H1 (cell line): ENCODE results near the gene TMEM161A. TPM values are rescaled to one million over a fixed set of nuclear protein-coding genes. Genes with fewer than 3 reads are reported as not detected.

Experiments used
- CTCF ChIA-PET: fragments of 300-600 bp; sonication (Branson Sonifier 250); formaldehyde crosslinking; loops from one replicate; lab custom pipeline; 2021; ENCODE audit not compliant: partially characterized antibody; lab: Charles Lee
- POLR2A ChIA-PET: fragments of 300-600 bp; sonication (Branson Sonifier 250); formaldehyde crosslinking; loops from one replicate; lab custom pipeline; 2021; ENCODE audit warnings: inconsistent platforms; ENCODE audit not compliant: partially characterized antibody; lab: Charles Lee
- DNase-seq, 2 experiments: peaks; one replicate each; pipeline versions ENCODE4 v3.0.0 to v3.0.0-alpha.2; 2010 to 2022; ENCODE audit warnings: low spot score in 2 of 2, low read depth in 1 of 2, mixed read lengths in 1 of 2
- FAIRE-seq: peaks from 2 replicates; lab custom pipeline; 2011; peaks lifted over from hg19 to GRCh38; lab: Jason Lieb, UNC
- H2AFZ ChIP-seq: 2 replicates; pipeline ENCODE4 v1.8.1; 2012; ENCODE audit warnings: low read length, inconsistent platforms
- H2AK5ac ChIP-seq: 2 replicates; pipeline ENCODE4 v1.6.1; 2013; ENCODE audit warnings: low read depth, low read length
- H2BK120ac ChIP-seq: replicated peaks from 2 replicates; pipeline ENCODE3; 2013; ENCODE audit warnings: low read depth, low read length, inconsistent platforms
- H2BK12ac ChIP-seq: 2 replicates; pipeline ENCODE4 v1.6.1; 2013; ENCODE audit warnings: low read depth, low read length
- H2BK15ac ChIP-seq: 2 replicates; pipeline ENCODE4 v1.6.1; 2013; ENCODE audit warnings: low read length
- H2BK20ac ChIP-seq: 2 replicates; pipeline ENCODE4 v1.6.1; 2013; ENCODE audit warnings: low read length
- H2BK5ac ChIP-seq: 2 replicates; pipeline ENCODE4 v1.6.1; 2013; ENCODE audit warnings: low read depth, low read length
- H3K14ac ChIP-seq: 2 replicates; pipeline ENCODE4 v1.6.1; 2013; ENCODE audit warnings: inconsistent platforms; ENCODE audit not compliant: insufficient read length
- H3K18ac ChIP-seq: 2 replicates; pipeline ENCODE4 v1.6.1; 2013; ENCODE audit warnings: low read length; ENCODE audit errors: extremely low read depth
- H3K23ac ChIP-seq: 2 replicates; pipeline ENCODE4 v1.6.1; 2013; ENCODE audit warnings: inconsistent platforms; ENCODE audit not compliant: insufficient read length
- H3K23me2 ChIP-seq: 2 replicates; pipeline ENCODE4 v1.6.1; 2013; ENCODE audit warnings: low read depth, low read length
- H3K27ac ChIP-seq: 2 replicates; pipeline ENCODE4 v1.6.1; 2011; ENCODE audit warnings: low read depth, low read length, inconsistent platforms
- H3K27me3 ChIP-seq, 4 experiments: replicated peaks in 1 of 4; 1 replicate in 1 of 4; 2 replicates in 3 of 4; pipeline versions ENCODE4 v1.6.1 to v1.8.1; 2011 to 2013; ENCODE audit warnings: low read length in 3 of 4, mild to moderate bottlenecking in 3 of 4, inconsistent platforms in 2 of 4, mixed read lengths in 2 of 4, moderate library complexity in 1 of 4; ENCODE audit not compliant: control insufficient read depth in 3 of 4, insufficient read depth in 3 of 4; ENCODE audit errors: extremely low read depth in 1 of 4
- H3K36me3 ChIP-seq, 4 experiments: 2 replicates each; pipeline versions ENCODE4 v1.6.1 to v1.8.1; 2011 to 2013; ENCODE audit warnings: mild to moderate bottlenecking in 4 of 4, low read length in 3 of 4, moderate library complexity in 2 of 4, control low read depth in 1 of 4, inconsistent platforms in 1 of 4; ENCODE audit not compliant: insufficient read depth in 4 of 4, control insufficient read depth in 2 of 4
- H3K4ac ChIP-seq: replicated peaks from 2 replicates; pipeline ENCODE3; 2013; ENCODE audit warnings: low read length, low read depth, mixed read lengths, inconsistent platforms; ENCODE audit not compliant: insufficient read length
- H3K4me1 ChIP-seq, 4 experiments: replicated peaks in 1 of 4; 1 replicate in 1 of 4; 2 replicates in 3 of 4; pipeline versions ENCODE4 v1.6.1 to v1.8.1; 2011 to 2013; ENCODE audit warnings: low read length in 3 of 4, inconsistent platforms in 2 of 4, mixed read lengths in 1 of 4; ENCODE audit not compliant: insufficient read depth in 4 of 4, control insufficient read depth in 3 of 4
- H3K4me2 ChIP-seq, 2 experiments: 2 replicates each; pipeline versions ENCODE4 v1.6.1 to v1.8.1; 2011 to 2013; ENCODE audit warnings: low read depth in 2 of 2, low read length in 2 of 2, control low read depth in 1 of 2, inconsistent platforms in 1 of 2, mild to moderate bottlenecking in 1 of 2; ENCODE audit not compliant: insufficient read depth in 1 of 2
- H3K4me3 ChIP-seq, 4 experiments: fragments of 200-600, 300-600 bp in 1 of 4; sonication (generic), shearing (Covaris generic), sonication (Bioruptor Twin) in 1 of 4; 2 replicates each; pipeline versions ENCODE4 v1.5.1 to v1.8.1; 2011 to 2016; ENCODE audit warnings: low read length in 4 of 4, low read depth in 3 of 4, control low read depth in 2 of 4, inconsistent platforms in 2 of 4, mild to moderate bottlenecking in 2 of 4, mixed read lengths in 1 of 4, moderate library complexity in 1 of 4; ENCODE audit not compliant: insufficient read depth in 2 of 4; ENCODE audit errors: extremely low read depth in 1 of 4
- H3K56ac ChIP-seq: replicated peaks from 2 replicates; pipeline ENCODE3; 2013; ENCODE audit warnings: low read depth, mild to moderate bottlenecking, mixed read lengths, low read length, inconsistent platforms; ENCODE audit not compliant: insufficient read length
- H3K79me1 ChIP-seq: 2 replicates; pipeline ENCODE4 v1.6.1; 2013; ENCODE audit warnings: low read depth, low read length, control low read depth
- H3K79me2 ChIP-seq, 2 experiments: 2 replicates each; pipeline versions ENCODE4 v1.6.1 to v1.8.1; 2012 to 2013; ENCODE audit warnings: low read length in 2 of 2, mild to moderate bottlenecking in 2 of 2, inconsistent platforms in 1 of 2; ENCODE audit not compliant: insufficient read depth in 2 of 2, control insufficient read depth in 1 of 2
- H3K9ac ChIP-seq, 4 experiments: replicated peaks in 1 of 4; 1 replicate in 1 of 4; 2 replicates in 3 of 4; pipeline versions ENCODE4 v1.6.1 to v1.8.1; 2011 to 2013; ENCODE audit warnings: low read depth in 3 of 4, low read length in 3 of 4, control low read depth in 2 of 4, mild to moderate bottlenecking in 2 of 4, moderate library complexity in 2 of 4, inconsistent platforms in 1 of 4; ENCODE audit errors: extremely low read depth in 1 of 4
- H3K9me3 ChIP-seq, 2 experiments: 2 replicates each; pipeline versions ENCODE4 v1.6.1 to v1.8.1; 2012 to 2013; ENCODE audit warnings: mild to moderate bottlenecking in 2 of 2, moderate library complexity in 2 of 2, control low read depth in 1 of 2, inconsistent platforms in 1 of 2, low read depth in 1 of 2, low read length in 1 of 2, mixed read lengths in 1 of 2; ENCODE audit not compliant: insufficient read depth in 2 of 2
- H4K20me1 ChIP-seq, 2 experiments: replicated peaks in 1 of 2; 2 replicates each; pipeline versions ENCODE3 to v1.8.1; 2011 to 2013; ENCODE audit warnings: inconsistent platforms in 2 of 2, low read length in 2 of 2, mild to moderate bottlenecking in 1 of 2; ENCODE audit not compliant: insufficient read depth in 2 of 2, control insufficient read depth in 1 of 2
- H4K5ac ChIP-seq: 2 replicates; pipeline ENCODE4 v1.6.1; 2013; ENCODE audit warnings: low read length, low read depth, mixed read lengths, inconsistent platforms; ENCODE audit not compliant: insufficient read length
- H4K8ac ChIP-seq: 2 replicates; pipeline ENCODE4 v1.8.0; 2013; ENCODE audit warnings: mild to moderate bottlenecking, moderate library complexity, low read length, inconsistent platforms; ENCODE audit not compliant: insufficient read depth; ENCODE audit errors: extremely low read depth
- H4K91ac ChIP-seq: replicated peaks from 2 replicates; pipeline ENCODE3; 2013; ENCODE audit warnings: low read length, mixed read lengths, inconsistent platforms; ENCODE audit not compliant: insufficient read length
- EGR1 ChIP-seq: IDR thresholded peaks from 2 replicates; pipeline ENCODE4 v1.6.1; 2011; ENCODE audit warnings: low read depth, low read length, borderline replicate concordance
- KDM1A ChIP-seq: fragments of 200-600, 300-600 bp; sonication (generic); IDR thresholded peaks from 2 replicates; pipeline ENCODE4 v1.7.1; 2016; ENCODE audit warnings: mild to moderate bottlenecking, low read length, borderline replicate concordance
- SIX5 ChIP-seq: IDR thresholded peaks from 2 replicates; pipeline ENCODE4 v1.6.1; 2011; ENCODE audit warnings: mild to moderate bottlenecking, low read depth, low read length
- WGBS, 2 experiments: shearing (Covaris generic) in 1 of 2; methylation state at CpG; one replicate each; pipeline versions ENCODE4 v1.1.6 to v1.1.7; 2013 to 2015; ENCODE audit warnings: low lambda C conversion rate in 2 of 2, mixed read lengths in 2 of 2, inconsistent platforms in 1 of 2, low coverage in 1 of 2, missing lambda C conversion rate in 1 of 2; ENCODE audit not compliant: insufficient replicate concordance in 2 of 2, insufficient coverage in 1 of 2, insufficient read length in 1 of 2; ENCODE audit errors: extremely low coverage in 1 of 2, missing lambda C conversion rate in 1 of 2; 5-methylcytosine and 5-hydroxymethylcytosine counted together
- polyA plus RNA-seq, 7 experiments: library from polyadenylated mRNA; depleted of rRNA in 3 of 7; stranded (reverse) in 5 of 7; unstranded in 2 of 7; fragments of >200 nt in 5 of 7; fragments of 200-250 nt in 2 of 7; gene quantifications; 1 replicate in 5 of 7; 2 replicates in 1 of 7; 4 replicates in 1 of 7; pipeline versions ENCODE4 v1.2.1 to v1.2.3, GENCODE V29; 2011 to 2013; ENCODE audit warnings: missing spikeins in 2 of 7, mixed read lengths in 2 of 7
- total RNA-seq: library from RNA; stranded (reverse); fragmentation: NEBNext Ultra II Directional; extraction: Animal tissue kit (Norgen Biotek cat#: 25700); gene quantifications from 2 replicates; pipeline ENCODE4 v1.2.1, GENCODE V29; 2021

TMEM161A gene
- total and polyA plus RNA-seq, 2 of the 8 experiments (the other 6 are each of a cell fraction or from before 2014, with no cell fraction given) = 47.8 to 103 TPM

DNA sequence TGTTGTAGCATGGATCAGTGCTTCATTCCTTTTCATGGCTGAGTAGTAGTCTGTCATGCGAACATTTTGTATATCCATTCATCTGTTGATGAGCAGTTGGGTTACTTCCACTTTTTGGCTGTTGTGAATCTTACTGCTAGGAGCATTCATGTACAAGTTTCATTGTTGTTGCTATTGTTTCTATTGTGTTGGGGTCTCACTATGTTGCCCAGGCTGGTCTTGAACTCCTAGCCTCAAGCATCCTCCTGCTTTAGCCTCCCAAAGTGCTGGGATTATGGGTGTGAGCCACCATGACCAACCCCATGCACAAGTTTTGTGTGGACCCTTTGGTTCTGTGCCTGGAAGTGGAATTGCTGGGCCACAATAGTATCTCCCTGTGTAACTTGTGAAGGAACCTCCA is 58.7 kb downstream of the TMEM161A start:
- Histone ChIP-seq H2BK5ac (no peak overlapping the region), H3K9me3 (no peaks in the 10 kb centered on the region), H3K79me1 (0 out of 2 replicates have a peak, but pooled peaks cover 2% of the 10 kb centered on the region), H3K4me2 (no peak overlapping the region), H4K91ac (no peak overlapping the region), H2BK15ac (no peak overlapping the region), H3K27ac (no peak overlapping the region), H3K4ac (no peak overlapping the region), H2BK12ac (no peak overlapping the region), H3K4me1 (no peaks in the 10 kb centered on the region), H3K56ac (no peak overlapping the region), H2BK120ac (no peak overlapping the region), H2AFZ (no peak overlapping the region), H2AK5ac (no peak overlapping the region), H3K23ac (no peak overlapping the region), H3K4me3 (no peak overlapping the region), H3K27me3 (peaks cover 0 to 26% (median 14%) of the 10 kb centered on the region in 4 experiments; a peak in 6 of 7 replicates), H4K20me1 (peaks cover 0 to 6% of the 10 kb centered on the region in 2 experiments), H4K8ac (no peak overlapping the region), H3K23me2 (no peaks in the 10 kb centered on the region; the same call in 1 of the 2 replicates), H3K18ac (no peak overlapping the region), H2BK20ac (no peak overlapping the region), H4K5ac (no peak overlapping the region), H3K79me2 (no peaks in the 10 kb centered on the region), H3K14ac (no peak overlapping the region), H3K9ac (no peak overlapping the region), H3K36me3 (no peaks in the 10 kb centered on the region)
- ChIA-PET CTCF (interaction anchor here (0.7 kb wide), 1 partner anchor 808 kb away, joined by 3 read pairs; no protein-coding TSS in a partner anchor), POLR2A (interaction anchor here (2.0 kb wide), 1 partner anchor 11 kb away, joined by 4 read pairs; no protein-coding TSS in a partner anchor)
- FAIRE-seq (no peak), DNase-seq (no peak)
- 82% methylated on average over 1 of the region's 1 CpG; no CpG with 5 or more reads in 1 of the 2 experiments for WGBS, 2 experiments
- TF ChIP-seq EGR1 (no peak), KDM1A (0 out of 2 replicates have a peak, but pooled peaks have one; percentile 16), SIX5 (no peak)
